Stimulated activated CD4-positive, alpha-beta T cell treated with anti-CD3 and anti-CD28 coated beads, Interleukin-4, amount 100 ng/mL, for 48 hours (primary cell): ENCODE measurements around the gene FSD1L.
A peak's percentile ranks its signal among the peaks of the same experiment; 100 is the strongest.
"Not testable (repeated sequence)": the region's sequence is repeated elsewhere in the genome, so short reads cannot be mapped to it uniquely, and the experiment has no call there.

Experiments used
- DNase-seq, 2 donors: peaks; one replicate each; pipeline ENCODE4 v3.0.0-alpha.2; 2020; ENCODE audit warnings: low read depth in 2 of 2

The FSD1L gene

GRCh38 chr9:105484226-105484625 lies 36.4 kb downstream of the FSD1L start:
- DNase-seq = no peak

- DNase-seq = no peak
Measured at GRCh38 chr9:105485131-105485530, 37.3 kb downstream of the FSD1L start.

GRCh38 chr9:105496826-105497225 lies 49.0 kb downstream of the FSD1L start:
- DNase-seq = no peak

GRCh38 chr9:105497704-105498103 lies 49.9 kb downstream of the FSD1L start:
- DNase-seq = no peak

GRCh38 chr9:105500108-105500766 lies 52.4 kb downstream of the FSD1L start:
- DNase-seq = no peak

GRCh38 chr9:105501414-105501813 lies 53.6 kb downstream of the FSD1L start:
- DNase-seq = no peak

GRCh38 chr9:105502276-105502675 lies 54.4 kb downstream of the FSD1L start:
- no peak for DNase-seq

- no peak for DNase-seq
Measured at GRCh38 chr9:105503881-105504280, 56.0 kb downstream of the FSD1L start.

GRCh38 chr9:105507096-105507790 lies 59.4 kb downstream of the FSD1L start:
- no peak for DNase-seq

- DNase-seq = no peak
Measured at GRCh38 chr9:105508530-105508929, 60.7 kb downstream of the FSD1L start.

- no peak for DNase-seq
Measured at GRCh38 chr9:105510024-105510423, 62.2 kb downstream of the FSD1L start.

- DNase-seq = no peak
Measured at GRCh38 chr9:105511446-105511845, 63.6 kb downstream of the FSD1L start.

- DNase-seq = no peak
Measured at GRCh38 chr9:105515811-105516413, 68.1 kb downstream of the FSD1L start.

- peak in 1 of 2 donors; percentile 6 for DNase-seq
Measured at GRCh38 chr9:105519710-105520369, 72.0 kb downstream of the FSD1L start.

- not testable (repeated sequence) for DNase-seq
Measured at GRCh38 chr9:105520992-105521391, 73.2 kb downstream of the FSD1L start.

- DNase-seq = not testable (repeated sequence)
Measured at GRCh38 chr9:105522618-105523385, 75.0 kb downstream of the FSD1L start.

GRCh38 chr9:105531530-105531929 lies 83.7 kb downstream of the FSD1L start:
- no peak for DNase-seq

GRCh38 chr9:105535920-105536668 lies 88.3 kb downstream of the FSD1L start:
- no peak for DNase-seq

- no peak for DNase-seq
Measured at GRCh38 chr9:105539452-105539851, 91.6 kb downstream of the FSD1L start.

- no peak for DNase-seq
Measured at GRCh38 chr9:105541838-105542237, 94.0 kb downstream of the FSD1L start.

- no peak for DNase-seq
Measured at GRCh38 chr9:105554042-105554441, 106.2 kb downstream of the FSD1L start.
